Hematopoietic multipotent progenitor cell (in vitro differentiated cells): ENCODE data around the gene CBX4. TPM values are rescaled to one million over a fixed set of nuclear protein-coding genes. Genes with fewer than 3 reads are reported as not detected.

Source experiments
- DNase-seq, 3 donors: peaks; one replicate each; pipeline ENCODE4 v3.0.0-alpha.2; 2011 to 2015; ENCODE audit warnings: low read depth in 2 of 3, low spot score in 2 of 3
- total RNA-seq: library from RNA; depleted of rRNA; stranded (reverse); fragments of >200 nt; gene quantifications from one replicate; pipeline ENCODE4 v1.2.3, GENCODE V29; 2012

The CBX4 gene
- total RNA-seq, 1 donor: 31.8 TPM

DNA sequence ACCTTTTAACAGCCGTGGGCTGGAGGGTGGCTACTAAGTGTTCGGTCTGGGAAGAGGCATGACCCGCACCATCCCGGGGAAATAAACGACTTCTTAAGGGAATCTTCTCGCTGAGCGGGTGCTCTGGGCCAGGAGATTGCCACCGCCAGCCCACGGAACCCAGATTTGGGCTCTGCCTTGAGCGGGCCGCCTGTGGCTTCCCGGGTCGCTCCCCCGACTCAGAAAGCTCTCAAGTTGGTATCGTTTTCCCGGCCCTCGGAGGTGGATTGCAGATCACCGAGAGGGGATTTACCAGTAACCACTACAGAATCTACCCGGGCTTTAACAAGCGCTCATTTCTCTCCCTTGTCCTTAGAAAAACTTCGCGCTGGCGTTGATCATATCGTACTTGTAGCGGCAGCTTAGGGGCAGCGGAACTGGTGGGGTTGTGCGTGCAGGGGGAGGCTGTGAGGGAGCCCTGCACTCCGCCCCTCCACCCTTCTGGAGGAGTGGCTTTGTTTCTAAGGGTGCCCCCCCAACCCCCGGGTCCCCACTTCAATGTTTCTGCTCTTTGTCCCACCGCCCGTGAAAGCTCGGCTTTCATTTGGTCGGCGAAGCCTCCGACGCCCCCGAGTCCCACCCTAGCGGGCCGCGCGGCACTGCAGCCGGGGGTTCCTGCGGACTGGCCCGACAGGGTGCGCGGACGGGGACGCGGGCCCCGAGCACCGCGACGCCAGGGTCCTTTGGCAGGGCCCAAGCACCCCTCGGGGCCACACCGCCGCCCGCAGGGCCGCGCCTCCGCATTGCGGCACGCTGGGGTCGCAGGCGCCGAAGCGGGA, 3.6 kb upstream of the CBX4 start:
- DNase-seq: peak in 1 of 3 donors; percentile 48

- DNase-seq: no peak
Measured at GRCh38 chr17:79842136-79842655, 3.0 kb upstream of the CBX4 start.

- no peak for DNase-seq
Measured at GRCh38 chr17:79841369-79842135, 2.3 kb upstream of the CBX4 start.

GRCh38 chr17:79840989-79841286, 1.7 kb upstream of the CBX4 start:
- no peak for DNase-seq

DNA sequence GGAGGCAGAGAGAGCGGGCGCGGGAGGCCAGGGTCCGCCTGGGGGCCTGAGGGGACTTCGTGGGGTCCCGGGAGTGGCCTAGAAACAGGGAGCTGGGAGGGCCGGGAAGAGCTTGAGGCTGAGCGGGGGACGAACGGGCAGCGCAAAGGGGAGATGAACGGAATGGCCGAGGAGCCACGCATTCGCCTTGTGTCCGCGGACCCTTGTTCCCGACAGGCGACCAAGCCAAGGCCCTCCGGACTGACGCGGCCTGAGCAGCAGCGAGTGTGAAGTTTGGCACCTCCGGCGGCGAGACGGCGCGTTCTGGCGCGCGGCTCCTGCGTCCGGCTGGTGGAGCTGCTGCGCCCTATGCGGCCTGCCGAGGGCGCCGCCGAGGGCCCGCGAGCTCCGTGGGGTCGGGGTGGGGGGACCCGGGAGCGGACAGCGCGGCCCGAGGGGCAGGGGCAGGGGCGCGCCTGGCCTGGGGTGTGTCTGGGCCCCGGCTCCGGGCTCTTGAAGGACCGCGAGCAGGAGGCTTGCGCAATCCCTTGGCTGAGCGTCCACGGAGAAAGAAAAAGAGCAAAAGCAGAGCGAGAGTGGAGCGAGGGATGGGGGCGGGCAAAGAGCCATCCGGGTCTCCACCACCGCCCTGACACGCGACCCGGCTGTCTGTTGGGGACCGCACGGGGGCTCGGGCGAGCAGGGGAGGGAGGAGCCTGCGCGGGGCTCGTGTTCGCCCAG, 1.2 kb upstream of the CBX4 start:
- DNase-seq: peak in 1 of 3 donors; percentile 57

- DNase-seq: peak in 1 of 3 donors; percentile 63
Measured at GRCh38 chr17:79838522-79839274, 542 bp downstream of the CBX4 start.

- no peak for DNase-seq
Measured at GRCh38 chr17:79837888-79838521, 1.2 kb downstream of the CBX4 start.

DNA sequence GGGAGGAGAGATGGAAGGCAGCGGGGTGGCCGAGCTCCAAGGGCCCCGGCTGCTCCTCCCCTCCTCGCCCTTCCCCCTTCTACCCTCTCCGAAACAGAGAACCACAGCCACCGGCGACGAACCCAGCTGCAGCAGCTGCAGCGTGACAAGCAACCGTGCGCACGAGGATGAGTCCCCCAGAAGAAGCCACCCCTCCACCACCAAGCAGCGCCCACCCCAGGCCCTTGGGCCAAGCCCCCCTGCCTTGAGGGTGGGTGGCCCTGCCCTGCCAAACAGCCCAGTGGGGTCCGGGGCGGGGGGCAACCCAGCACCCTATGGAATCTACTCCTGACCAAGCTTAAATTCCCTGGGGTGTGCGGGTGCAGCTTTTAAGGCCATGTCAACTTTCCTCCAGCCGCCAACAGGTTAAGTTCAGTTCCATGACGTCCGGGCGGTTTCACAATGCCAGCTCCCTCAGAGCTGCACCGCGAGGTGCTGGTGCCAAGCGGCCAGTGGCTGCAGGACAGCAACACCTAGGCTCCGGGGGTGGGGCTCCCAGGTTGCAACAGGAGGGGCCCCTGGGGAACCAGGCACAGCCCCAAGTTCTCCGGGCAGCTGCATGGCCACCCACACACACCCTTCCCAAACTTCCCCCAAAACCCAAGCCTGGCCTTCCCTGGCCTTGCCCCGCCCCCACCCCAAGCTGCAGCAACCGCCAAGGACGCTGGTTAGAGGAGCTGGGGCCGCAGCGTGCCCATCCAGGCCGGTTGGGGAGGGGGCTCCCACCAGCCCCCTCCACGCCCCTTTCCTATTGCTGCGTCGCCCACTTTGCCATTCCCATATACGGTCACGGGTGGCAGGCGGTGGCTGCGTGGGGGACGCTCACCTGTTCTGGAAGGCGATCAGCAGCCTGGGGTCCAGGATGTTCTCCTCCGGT, 2.0 kb downstream of the CBX4 start:
- DNase-seq: peak in 1 of 3 donors; percentile 73

GRCh38 chr17:79836510-79836971, 2.7 kb downstream of the CBX4 start:
- DNase-seq: no peak

GRCh38 chr17:79835953-79836509, 3.2 kb downstream of the CBX4 start:
- no peak for DNase-seq

GRCh38 chr17:79835470-79835899, 3.8 kb downstream of the CBX4 start:
- no peak for DNase-seq

DNA sequence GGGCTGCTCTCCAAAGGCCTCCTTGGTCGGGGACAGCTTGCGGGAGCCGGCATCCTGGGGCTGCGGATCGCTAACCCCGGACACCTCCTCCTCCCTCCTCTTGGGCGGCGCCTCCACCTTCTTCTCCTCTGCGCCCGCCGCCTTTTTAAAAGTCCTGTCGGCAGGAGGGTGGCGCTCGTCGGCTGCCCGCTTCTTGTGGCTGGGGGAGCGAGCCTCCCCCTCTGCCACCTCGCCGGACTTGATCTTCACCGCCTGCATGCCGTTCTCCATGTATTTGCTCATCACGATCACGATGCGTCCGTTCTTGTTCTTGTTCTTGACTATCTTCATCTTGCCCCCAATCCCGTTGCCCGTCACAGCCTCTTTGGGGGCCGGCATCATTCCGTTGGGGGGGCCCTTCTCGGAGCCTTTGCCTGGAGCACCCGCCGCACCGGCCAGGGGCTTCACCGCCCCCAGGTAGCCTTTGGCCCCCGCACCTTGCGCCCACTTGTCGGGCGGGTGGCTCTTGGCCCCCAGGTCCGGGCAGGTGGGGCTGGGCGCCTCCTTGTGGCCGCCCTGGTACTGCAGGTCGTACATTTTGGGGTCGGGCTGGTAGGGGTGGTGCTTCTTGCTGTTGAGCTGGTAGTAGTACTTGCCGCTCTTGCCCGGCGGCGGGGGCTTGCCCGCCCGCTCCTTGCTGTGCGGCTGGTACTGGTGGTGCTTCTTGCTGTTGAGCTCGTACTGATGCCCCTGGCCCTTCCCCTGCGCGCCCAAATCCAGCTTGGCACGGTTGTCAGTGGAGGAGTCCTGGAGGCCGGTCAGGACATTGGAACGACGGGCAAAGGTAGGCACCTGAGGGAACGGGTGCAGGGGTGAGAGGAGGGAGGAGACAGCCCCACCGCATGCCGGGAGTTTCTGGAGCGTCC, 4.4 kb downstream of the CBX4 start:
- peak in 1 of 3 donors; percentile 45 for DNase-seq

DNA sequence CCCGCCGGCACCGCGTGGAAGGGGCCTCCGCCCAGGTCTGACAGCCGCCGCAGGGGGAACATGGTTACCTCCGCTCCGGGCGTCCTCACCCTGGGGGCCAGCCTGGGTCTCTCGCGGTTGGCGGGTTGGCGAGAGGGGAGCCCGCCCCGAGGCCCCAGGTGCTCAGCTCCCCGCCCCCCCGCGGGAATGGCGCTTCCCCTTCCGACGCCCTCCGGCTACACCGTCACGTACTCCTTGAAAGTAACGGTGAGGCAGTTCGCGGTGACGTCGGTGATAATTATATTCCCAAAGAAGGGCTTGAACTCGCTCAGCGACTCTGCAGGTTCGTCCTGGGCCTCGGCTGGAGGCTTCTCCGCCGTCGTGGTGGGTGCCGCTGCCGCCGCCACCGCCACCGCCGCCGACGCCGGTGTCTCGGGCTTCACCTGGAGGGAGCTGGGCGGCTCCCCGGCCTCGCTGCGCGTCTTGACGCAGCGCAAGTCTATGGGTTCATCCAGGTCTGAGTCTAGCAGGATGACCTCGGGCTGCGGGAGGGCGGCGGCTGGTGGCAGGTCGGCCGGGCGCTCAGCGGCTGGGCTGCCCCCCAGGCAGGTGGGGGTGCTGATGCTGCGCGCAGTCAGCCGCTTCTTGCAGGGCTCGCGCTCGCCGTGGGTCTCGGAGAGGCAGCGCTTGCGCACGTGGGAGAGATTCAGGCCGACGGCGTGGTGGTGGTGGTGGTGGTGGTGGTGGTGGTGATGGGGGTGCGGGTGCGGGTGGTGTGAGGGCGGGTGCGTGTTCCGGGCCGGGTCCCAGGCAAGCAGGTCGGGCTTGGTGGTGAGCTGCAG, 5.3 kb downstream of the CBX4 start:
- no peak for DNase-seq

- DNase-seq: no peak
Measured at GRCh38 chr17:79833110-79833450, 6.2 kb downstream of the CBX4 start.

DNA sequence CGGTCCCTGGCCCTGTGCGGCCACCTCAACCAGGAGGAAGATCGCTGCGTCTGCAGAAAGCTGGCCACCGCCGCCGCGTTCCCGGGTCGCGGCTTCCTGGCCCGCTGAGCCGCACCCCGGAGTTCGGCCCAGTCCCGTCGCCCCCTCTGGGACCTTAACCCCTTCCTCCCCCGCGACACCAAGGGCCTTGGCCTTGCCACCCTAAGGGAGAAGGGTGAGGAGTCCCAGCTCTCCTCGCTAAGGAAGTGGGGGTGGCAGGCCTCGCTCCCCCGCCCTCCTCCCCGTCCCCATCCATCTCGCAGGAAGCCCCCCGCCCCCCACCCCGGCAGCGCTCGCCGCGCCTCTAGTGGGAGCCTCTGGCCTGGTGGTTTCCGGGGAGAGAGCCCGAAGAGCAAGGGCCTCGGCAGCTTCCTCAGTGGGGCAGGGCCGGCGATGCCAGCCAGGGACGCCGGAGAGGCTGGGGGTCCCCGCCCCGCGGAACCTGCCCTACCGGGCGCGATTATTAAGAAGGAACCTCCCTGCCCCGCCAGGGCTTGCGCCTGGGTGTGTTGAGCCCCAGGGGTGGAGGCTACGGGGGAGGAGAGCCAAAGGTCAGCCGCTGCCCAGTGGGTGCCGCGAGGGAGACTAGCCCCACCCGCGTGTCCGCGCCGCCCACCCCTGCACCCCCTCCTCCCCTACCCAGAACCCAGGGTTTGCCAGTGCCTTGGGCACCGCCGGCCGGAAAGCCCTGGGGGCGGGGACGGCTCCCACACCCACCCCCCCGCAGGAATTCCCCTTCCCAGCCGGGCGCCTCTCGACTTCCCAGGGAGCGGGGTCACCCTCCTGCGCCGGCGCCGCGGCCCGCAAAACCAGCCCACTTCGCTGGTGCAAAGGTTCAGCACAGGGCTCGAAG, 6.8 kb downstream of the CBX4 start:
- peak in 1 of 3 donors; percentile 35 for DNase-seq
